Calu3 (cell line): ENCODE results near the gene COMMD3. TPM values are rescaled to one million over a fixed set of nuclear protein-coding genes. Genes with fewer than 3 reads are reported as not detected.
"Not testable (repeated sequence)": the region's sequence is repeated elsewhere in the genome, so short reads cannot be mapped to it uniquely, and the experiment has no call there.

Experiments used
- BruUV-seq: library from RNA; stranded (reverse); fragments of 400-500 nt; replicated peaks from 2 replicates; lab custom pipeline; 2021; lab: Mats Ljungman, UMichigan
- CTCF ChIA-PET: fragments of 300-600 bp; sonication (Branson Sonifier 250); formaldehyde crosslinking; loops from one replicate; lab custom pipeline; 2022; ENCODE audit warnings: antibody characterized with exemption; lab: Charles Lee
- DNase-seq: peaks from one replicate; pipeline ENCODE4 v3.0.0; 2022
- H3K27ac Mint-ChIP-seq: one replicate; pipeline ENCODE4 v1.8.0; 2022; ENCODE audit warnings: mixed read lengths; ENCODE audit not compliant: unreplicated experiment
- H3K27me3 Mint-ChIP-seq: one replicate; pipeline ENCODE4 v1.8.0; 2022; ENCODE audit warnings: mixed read lengths; ENCODE audit not compliant: unreplicated experiment
- H3K36me3 Mint-ChIP-seq: one replicate; pipeline ENCODE4 v1.8.0; 2022; ENCODE audit warnings: mild to moderate bottlenecking, moderate library complexity, mixed read lengths; ENCODE audit not compliant: insufficient read depth, unreplicated experiment
- H3K4me1 Mint-ChIP-seq: one replicate; pipeline ENCODE4 v1.8.0; 2022; ENCODE audit warnings: mild to moderate bottlenecking, low read depth, mixed read lengths; ENCODE audit not compliant: unreplicated experiment
- H3K4me3 Mint-ChIP-seq: one replicate; pipeline ENCODE4 v1.8.0; 2022; ENCODE audit warnings: mild to moderate bottlenecking, low read depth, moderate library complexity, mixed read lengths; ENCODE audit not compliant: unreplicated experiment
- H3K9me3 Mint-ChIP-seq: one replicate; pipeline ENCODE4 v1.8.0; 2022; ENCODE audit warnings: low read depth, mixed read lengths; ENCODE audit not compliant: unreplicated experiment
- CTCF ChIP-seq: fragments of 200-600 bp; IDR thresholded peaks from one replicate; pipeline ENCODE4 v1.8.0; 2022; ENCODE audit warnings: antibody characterized with exemption; ENCODE audit not compliant: unreplicated experiment
- intact Hi-C: fragments of 100-400 bp; cut with micrococcal nuclease; formaldehyde crosslinking; loops from one replicate; pipeline ENCODE4 v1.10.0; 2022; ENCODE audit not compliant: unreplicated experiment
- total RNA-seq: library from RNA; stranded (reverse); gene quantifications from 2 replicates; pipeline ENCODE4 v1.2.3, GENCODE V29; 2022

COMMD3 gene
- total RNA-seq, 1 experiment from 2014 or later, result 39.5 TPM

DNA sequence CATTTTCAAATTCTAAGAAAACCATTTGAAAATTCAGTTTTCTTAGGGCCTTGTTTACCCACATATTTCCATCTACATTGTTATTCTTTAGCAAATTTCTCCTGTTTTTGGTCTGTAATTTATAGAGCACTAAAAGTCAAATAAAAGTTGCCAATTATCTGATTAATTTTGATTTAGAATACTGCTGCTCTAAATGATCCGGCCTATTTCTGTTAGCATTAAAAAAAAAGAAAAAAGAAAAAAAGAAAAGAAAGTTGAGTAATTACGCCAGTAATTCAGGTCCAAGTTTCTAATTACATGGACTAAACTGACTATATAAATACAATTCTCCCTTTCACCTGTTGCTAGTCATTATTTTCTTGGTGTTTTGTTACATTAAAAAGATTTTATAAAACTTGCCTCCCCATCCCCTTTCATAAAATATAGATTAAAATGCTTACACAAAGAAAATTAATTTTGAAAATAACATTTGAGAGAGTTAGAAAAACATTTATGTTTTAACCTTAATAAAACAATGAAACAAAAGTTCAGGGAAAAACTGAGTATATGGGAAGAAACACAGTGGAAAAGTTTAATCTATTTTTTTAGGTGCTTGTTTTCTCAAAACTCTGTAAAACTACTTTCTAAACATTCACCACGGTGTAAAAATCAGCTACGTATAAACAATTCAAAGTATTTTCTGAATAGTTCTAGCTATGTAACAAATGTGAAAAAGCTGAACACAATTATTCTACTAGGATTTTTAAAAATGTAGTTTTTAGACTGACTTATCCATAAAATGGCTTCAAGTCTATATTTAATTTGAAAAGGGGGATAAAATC, 6.8 kb upstream of the COMMD3 start:
- intact Hi-C loops, result no loop called here
- CTCF ChIA-PET, result no interaction called here
- no peak for DNase-seq
- H3K27me3 Mint-ChIP-seq, result no peaks in the 10 kb centered on the region
- BruUV-seq, result no TSS peak
- H3K4me3 Mint-ChIP-seq, result no peak overlapping the region
- no peaks in the 10 kb centered on the region for H3K9me3 Mint-ChIP-seq
- H3K36me3 Mint-ChIP-seq, result no peaks in the 10 kb centered on the region
- H3K27ac Mint-ChIP-seq, result no peak overlapping the region
- no peak for TF ChIP-seq CTCF
- H3K4me1 Mint-ChIP-seq, result no peaks in the 10 kb centered on the region

DNA sequence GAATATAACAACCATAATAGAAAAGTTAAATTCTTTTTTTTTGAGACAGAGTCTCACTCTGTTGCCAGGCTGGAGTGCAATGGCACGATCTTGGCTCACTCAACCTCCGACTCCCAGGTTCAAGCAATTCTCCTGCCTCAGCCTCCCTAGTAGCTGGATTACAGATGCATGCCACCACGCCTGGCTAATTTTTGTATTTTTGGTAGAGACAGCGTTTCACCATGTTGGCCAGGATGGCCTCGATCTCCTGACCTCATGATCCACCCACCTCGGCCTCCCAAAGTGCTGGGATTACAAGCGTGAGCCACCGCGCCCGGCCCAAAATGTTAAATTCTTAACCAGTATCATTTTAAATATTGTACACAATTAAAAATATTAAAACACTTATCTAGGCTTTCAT, 6.2 kb upstream of the COMMD3 start:
- CTCF ChIA-PET, H3K4me1 Mint-ChIP-seq, BruUV-seq, DNase-seq, intact Hi-C loops, H3K27ac Mint-ChIP-seq, H3K4me3 Mint-ChIP-seq, H3K9me3 Mint-ChIP-seq, H3K27me3 Mint-ChIP-seq, H3K36me3 Mint-ChIP-seq: not testable (repeated sequence)

DNA sequence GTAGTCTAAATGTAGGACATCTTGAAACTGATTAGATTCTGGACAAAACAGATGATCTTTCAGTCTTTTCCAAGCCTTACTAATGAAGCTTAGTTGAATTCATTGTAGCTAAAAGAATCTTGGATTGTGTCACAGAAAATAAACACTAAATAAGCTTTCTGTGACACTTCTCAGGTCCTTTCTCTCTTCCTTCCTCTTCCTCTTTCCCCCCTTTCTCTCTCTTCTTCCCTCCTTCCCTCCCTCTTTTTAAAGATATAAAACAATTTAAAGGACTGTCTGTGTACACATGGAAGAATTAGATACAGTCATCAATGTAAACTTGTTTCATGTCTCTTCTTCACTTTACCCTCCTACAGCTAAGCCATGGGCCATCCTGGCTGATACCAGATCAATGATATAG, 5.3 kb upstream of the COMMD3 start:
- TF ChIP-seq CTCF, result no peak
- Mint-ChIP-seq H3K27ac (no peak overlapping the region), H3K27me3 (no peaks in the 10 kb centered on the region), H3K4me3 (no peak overlapping the region), H3K36me3 (peaks cover 8% of the 10 kb centered on the region), H3K9me3 (no peaks in the 10 kb centered on the region), H3K4me1 (no peaks in the 10 kb centered on the region)
- no peak for DNase-seq
- intact Hi-C loops, result no loop called here
- CTCF ChIA-PET, result no interaction called here
- BruUV-seq, result no TSS peak

DNA sequence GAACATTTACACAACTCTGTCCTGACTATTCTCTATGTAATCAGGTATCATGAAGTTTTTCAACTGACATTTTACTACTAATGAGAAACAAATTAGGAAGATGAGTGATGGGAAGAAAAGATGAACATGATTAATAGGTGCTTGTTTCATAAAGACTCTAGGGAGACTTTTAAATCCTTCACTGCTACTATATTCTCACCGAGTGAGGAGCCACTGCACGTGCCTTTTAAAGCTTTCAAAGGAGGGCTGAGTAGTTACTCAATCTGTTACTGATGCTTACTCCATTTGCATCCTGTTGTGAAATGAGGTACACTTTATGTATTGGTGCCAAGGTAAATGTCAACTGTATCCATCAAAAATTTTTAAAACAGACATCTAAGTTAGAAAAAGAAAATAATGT, 1.3 kb upstream of the COMMD3 start:
- no TSS peak for BruUV-seq
- Mint-ChIP-seq H3K36me3 (peaks cover 23% of the 10 kb centered on the region), H3K27ac (no peak overlapping the region), H3K27me3 (no peaks in the 10 kb centered on the region), H3K4me3 (no peak overlapping the region), H3K4me1 (no peaks in the 10 kb centered on the region), H3K9me3 (no peaks in the 10 kb centered on the region)
- CTCF ChIA-PET, result no interaction called here
- no peak for TF ChIP-seq CTCF
- intact Hi-C loops, result loop anchor here (5.0 kb wide), 2 partner anchors 88 to 313 kb away; partner anchors contain the start of gene DNAJC1
- DNase-seq, result no peak
